ENCODE measurements around the gene SH2D4B. TPM values are rescaled to one million over a fixed set of nuclear protein-coding genes. Genes with fewer than 3 reads are reported as not detected.

Gene SH2D4B
- total RNA-seq, 1 experiment from 2014 or later = not detected

DNA sequence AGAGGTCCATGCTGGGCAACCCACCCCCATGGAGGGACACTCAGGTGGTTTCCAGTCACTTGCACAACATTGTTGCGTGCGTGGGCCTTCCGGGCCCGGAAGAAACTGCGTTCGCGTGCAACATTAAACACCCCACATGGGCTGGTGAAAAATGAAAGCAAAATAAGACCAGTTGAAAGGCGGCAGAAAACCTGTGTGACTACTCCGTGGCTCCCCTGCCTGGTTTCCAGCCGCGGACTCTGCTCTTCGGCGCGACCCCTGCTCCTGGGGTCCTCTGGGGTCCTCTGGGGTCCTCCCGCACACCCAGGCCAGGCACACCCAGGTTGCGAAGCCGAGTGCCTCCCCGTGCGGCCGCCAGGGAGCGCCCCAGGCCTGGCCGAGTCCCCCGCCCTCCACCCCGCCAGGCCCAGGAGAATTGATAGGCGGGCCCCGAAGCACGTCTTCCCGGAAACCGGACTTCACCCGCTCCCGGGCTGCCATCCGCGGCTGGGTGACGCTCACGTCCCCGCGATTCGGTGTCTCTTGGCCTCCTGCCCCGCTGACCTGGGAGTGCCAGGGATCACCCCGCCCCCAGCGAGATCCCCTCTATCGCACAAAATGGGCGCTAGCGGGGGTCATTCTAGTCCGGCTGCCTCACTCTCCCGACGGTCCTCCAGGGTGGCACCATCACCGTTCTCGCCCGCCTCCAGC, 1.9 kb upstream of the SH2D4B start:
- no peak for ATAC-seq
- H3K4me1 ChIP-seq (ENCODE audit: insufficient read depth, low read length) = no peaks in the 10 kb centered on the region
- H3F3A ChIP-seq (ENCODE audit: low read length, unreplicated experiment) = no peaks in the 10 kb centered on the region
- H3K79me2 ChIP-seq (ENCODE audit: low read length) = no peaks in the 10 kb centered on the region
- TF ChIP-seq EZH2phosphoT487 (IDR thresholded peaks at IDR 0.05; ENCODE audit: borderline replicate concordance, low read length) (no peak), EZH2 (IDR thresholded peaks at IDR 0.05; ENCODE audit: low read length, unreplicated experiment) (no peak)
- TF ChIP-seq, protein P1, sequence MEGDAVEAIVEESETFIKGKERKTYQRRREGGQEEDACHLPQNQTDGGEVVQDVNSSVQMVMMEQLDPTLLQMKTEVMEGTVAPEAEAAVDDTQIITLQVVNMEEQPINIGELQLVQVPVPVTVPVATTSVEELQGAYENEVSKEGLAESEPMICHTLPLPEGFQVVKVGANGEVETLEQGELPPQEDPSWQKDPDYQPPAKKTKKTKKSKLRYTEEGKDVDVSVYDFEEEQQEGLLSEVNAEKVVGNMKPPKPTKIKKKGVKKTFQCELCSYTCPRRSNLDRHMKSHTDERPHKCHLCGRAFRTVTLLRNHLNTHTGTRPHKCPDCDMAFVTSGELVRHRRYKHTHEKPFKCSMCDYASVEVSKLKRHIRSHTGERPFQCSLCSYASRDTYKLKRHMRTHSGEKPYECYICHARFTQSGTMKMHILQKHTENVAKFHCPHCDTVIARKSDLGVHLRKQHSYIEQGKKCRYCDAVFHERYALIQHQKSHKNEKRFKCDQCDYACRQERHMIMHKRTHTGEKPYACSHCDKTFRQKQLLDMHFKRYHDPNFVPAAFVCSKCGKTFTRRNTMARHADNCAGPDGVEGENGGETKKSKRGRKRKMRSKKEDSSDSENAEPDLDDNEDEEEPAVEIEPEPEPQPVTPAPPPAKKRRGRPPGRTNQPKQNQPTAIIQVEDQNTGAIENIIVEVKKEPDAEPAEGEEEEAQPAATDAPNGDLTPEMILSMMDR (conservative IDR thresholded peaks at IDR 0.05; ENCODE audit: low read depth, low read length) = no peak
- no peak overlapping the region for H2AFZ ChIP-seq (ENCODE audit: low read length)
- DNase-seq = no peak
- no peaks in the 10 kb centered on the region for H3K9me2 ChIP-seq (replicated peaks; ENCODE audit: low read length)
- H3K27ac ChIP-seq (ENCODE audit: low read length) = no peak overlapping the region
- H3K36me3 ChIP-seq (ENCODE audit: low read depth, low read length) = no peaks in the 10 kb centered on the region
- H3K4me2 ChIP-seq (ENCODE audit: low read length) = no peak overlapping the region
- no peaks in the 10 kb centered on the region for H4K20me1 ChIP-seq (ENCODE audit: low read length)
- intact Hi-C loops (cut with micrococcal nuclease) = no loop called here
- BruUV-seq (replicated peaks) = no TSS peak
- H3K9ac ChIP-seq (ENCODE audit: low read length) = no peak overlapping the region
- H3K9me3 ChIP-seq (ENCODE audit: low read length) = no peaks in the 10 kb centered on the region
- H3K4me3 ChIP-seq (ENCODE audit: low read length) = no peak overlapping the region
- no peaks in the 10 kb centered on the region for H3K27me3 ChIP-seq (ENCODE audit: low read length)
- ChIA-PET CTCF (no interaction called here), POLR2A (ENCODE audit: unreplicated experiment) (no interaction called here)

DNA sequence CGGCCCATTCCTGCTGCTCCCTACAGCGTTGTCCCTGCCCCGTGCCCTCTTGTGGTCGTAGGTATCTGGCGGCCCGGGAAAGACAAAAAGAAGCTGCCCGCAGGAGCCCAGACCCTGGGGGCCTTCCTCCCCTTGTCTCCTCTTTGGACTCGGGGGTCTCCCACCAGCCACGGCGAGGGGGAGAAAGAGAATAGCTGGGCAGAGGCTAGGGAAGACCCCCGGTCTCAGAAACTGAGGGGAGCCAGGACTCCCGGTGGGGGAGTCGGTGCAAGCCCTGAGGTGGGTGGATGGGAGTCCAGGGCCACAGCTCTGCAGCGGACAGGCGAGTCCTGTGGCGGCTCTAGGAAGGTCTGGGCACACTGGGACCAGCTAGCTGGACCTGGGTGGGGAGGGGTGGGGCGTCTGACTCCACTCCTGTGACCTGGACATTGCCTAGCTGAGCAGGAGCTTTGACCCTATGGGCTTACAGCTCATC, 1.3 kb upstream of the SH2D4B start:
- no peaks in the 10 kb centered on the region for H3K9me3 ChIP-seq (ENCODE audit: low read length)
- no peaks in the 10 kb centered on the region for H4K20me1 ChIP-seq (ENCODE audit: low read length)
- no peak overlapping the region for H2AFZ ChIP-seq (ENCODE audit: low read length)
- no peaks in the 10 kb centered on the region for H3K27me3 ChIP-seq (ENCODE audit: low read length)
- H3K4me3 ChIP-seq (ENCODE audit: low read length) = no peak overlapping the region
- CTCF ChIA-PET = no interaction called here
- no peaks in the 10 kb centered on the region for H3K9me2 ChIP-seq (replicated peaks; ENCODE audit: low read length)
- no peaks in the 10 kb centered on the region for H3K36me3 ChIP-seq (ENCODE audit: low read depth, low read length)
- H3K4me2 ChIP-seq (ENCODE audit: low read length) = no peak overlapping the region
- ATAC-seq = no peak
- H3K9ac ChIP-seq (ENCODE audit: low read length) = no peak overlapping the region
- no peaks in the 10 kb centered on the region for H3K79me2 ChIP-seq (ENCODE audit: low read length)
- intact Hi-C loops (cut with micrococcal nuclease) = no loop called here
- H3K27ac ChIP-seq (ENCODE audit: low read length) = no peak overlapping the region
- POLR2A ChIA-PET (ENCODE audit: unreplicated experiment) = no interaction called here
- TF ChIP-seq, protein P1 (conservative IDR thresholded peaks at IDR 0.05; ENCODE audit: low read depth, low read length) = no peak
- TF ChIP-seq EZH2 (IDR thresholded peaks at IDR 0.05; ENCODE audit: low read length, unreplicated experiment) = no peak
- no peak for TF ChIP-seq EZH2phosphoT487 (IDR thresholded peaks at IDR 0.05; ENCODE audit: borderline replicate concordance, low read length)
- BruUV-seq (replicated peaks) = no TSS peak
- H3K4me1 ChIP-seq (ENCODE audit: insufficient read depth, low read length) = no peaks in the 10 kb centered on the region
- no peak for DNase-seq
- no peaks in the 10 kb centered on the region for H3F3A ChIP-seq (ENCODE audit: low read length, unreplicated experiment)

DNA sequence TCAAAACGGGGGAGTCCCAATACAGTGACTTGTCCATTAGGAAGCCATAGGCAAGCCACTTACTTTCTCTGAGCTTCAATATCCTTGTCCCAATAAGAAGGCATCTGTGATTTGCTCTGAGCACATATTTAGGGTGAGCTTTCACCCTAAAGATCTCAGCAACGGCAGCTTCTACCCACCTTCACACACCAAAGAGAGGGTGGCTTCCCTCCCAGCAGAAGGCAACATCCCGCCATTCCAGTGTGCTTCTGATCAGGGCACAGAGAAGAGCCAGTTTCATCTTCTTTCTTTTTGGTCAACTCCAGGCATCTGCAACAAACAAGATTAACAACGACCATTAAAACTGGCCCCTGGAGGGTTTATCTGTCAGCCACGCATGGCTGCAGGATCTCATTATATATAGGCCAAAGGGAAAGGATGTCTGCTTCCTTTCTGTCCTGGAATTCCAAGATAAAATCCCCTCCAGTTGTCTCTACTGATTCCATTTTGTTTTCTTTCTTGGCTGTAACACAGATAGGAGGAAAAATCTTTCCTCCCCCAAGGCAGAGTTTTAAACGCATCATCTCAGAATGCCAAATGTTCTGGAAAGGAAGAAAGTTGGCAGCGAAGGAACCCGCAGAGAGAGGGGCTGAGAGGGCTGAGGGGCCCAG, 491 bp upstream of the SH2D4B start:
- H3K4me3 ChIP-seq (ENCODE audit: low read length) = no peak overlapping the region
- POLR2A ChIA-PET (ENCODE audit: unreplicated experiment) = no interaction called here
- no peak overlapping the region for H2AFZ ChIP-seq (ENCODE audit: low read length)
- CTCF ChIA-PET = no interaction called here
- H3K27ac ChIP-seq (ENCODE audit: low read length) = no peak overlapping the region
- H3K27me3 ChIP-seq (ENCODE audit: low read length) = no peaks in the 10 kb centered on the region
- H3K9ac ChIP-seq (ENCODE audit: low read length) = no peak overlapping the region
- ATAC-seq (no peak), DNase-seq (no peak)
- no peaks in the 10 kb centered on the region for H4K20me1 ChIP-seq (ENCODE audit: low read length)
- H3F3A ChIP-seq (ENCODE audit: low read length, unreplicated experiment) = no peaks in the 10 kb centered on the region
- H3K4me2 ChIP-seq (ENCODE audit: low read length) = no peak overlapping the region
- H3K9me2 ChIP-seq (replicated peaks; ENCODE audit: low read length) = no peaks in the 10 kb centered on the region
- TF ChIP-seq EZH2phosphoT487 (IDR thresholded peaks at IDR 0.05; ENCODE audit: borderline replicate concordance, low read length) (no peak), EZH2 (IDR thresholded peaks at IDR 0.05; ENCODE audit: low read length, unreplicated experiment) (no peak)
- TF ChIP-seq, protein P1 (conservative IDR thresholded peaks at IDR 0.05; ENCODE audit: low read depth, low read length) = no peak
- H3K36me3 ChIP-seq (ENCODE audit: low read depth, low read length) = no peaks in the 10 kb centered on the region
- intact Hi-C loops (cut with micrococcal nuclease) = no loop called here
- H3K79me2 ChIP-seq (ENCODE audit: low read length) = no peaks in the 10 kb centered on the region
- BruUV-seq (replicated peaks) = no TSS peak
- no peaks in the 10 kb centered on the region for H3K9me3 ChIP-seq (ENCODE audit: low read length)
- no peaks in the 10 kb centered on the region for H3K4me1 ChIP-seq (ENCODE audit: insufficient read depth, low read length)

All from PC-3 (cell line).